SU-DHL-6 (cell line): Measurements from ENCODE around the gene PGLYRP4.

Source experiments
- EZH2phosphoT487 ChIP-seq: fragments of 200-600 bp; sonication (generic), shearing (Covaris generic); conservative IDR thresholded peaks from 2 replicates; pipeline ENCODE4 v1.6.1; 2018; ENCODE audit warnings: mild to moderate bottlenecking, antibody characterized with exemption, low read length, moderate library complexity, mixed read lengths
- TF ChIP-seq, protein P1 (sequence below): fragments of 200-600 bp; sonication (generic); IDR thresholded peaks from one replicate; pipeline ENCODE4 v1.5.1; 2017; ENCODE audit warnings: antibody characterized with exemption, mild to moderate bottlenecking, low read length, moderate library complexity; ENCODE audit not compliant: insufficient read depth, poor library complexity, severe bottlenecking

DNA sequence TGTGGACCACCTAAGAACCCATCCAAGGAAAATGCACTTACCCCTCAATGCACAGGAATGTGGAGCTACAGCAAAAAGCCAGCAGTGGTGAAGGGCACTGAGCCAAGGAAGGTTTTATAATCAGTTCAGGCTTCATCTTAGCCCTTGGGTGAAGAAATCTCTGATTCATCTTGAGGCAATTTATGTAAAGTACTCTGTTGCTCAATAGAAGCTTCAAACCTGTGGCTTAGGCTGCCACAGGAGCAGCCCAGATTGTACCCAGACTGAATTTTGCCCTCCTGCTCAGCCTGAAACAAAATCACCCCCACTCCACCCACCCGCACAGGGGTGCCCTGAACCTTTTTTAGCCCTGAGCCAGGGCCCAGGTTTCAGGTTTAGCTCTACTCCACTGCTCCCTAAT, 26.9 kb upstream of the PGLYRP4 start, which contains the start of gene S100A12:
- TF ChIP-seq, protein P1, sequence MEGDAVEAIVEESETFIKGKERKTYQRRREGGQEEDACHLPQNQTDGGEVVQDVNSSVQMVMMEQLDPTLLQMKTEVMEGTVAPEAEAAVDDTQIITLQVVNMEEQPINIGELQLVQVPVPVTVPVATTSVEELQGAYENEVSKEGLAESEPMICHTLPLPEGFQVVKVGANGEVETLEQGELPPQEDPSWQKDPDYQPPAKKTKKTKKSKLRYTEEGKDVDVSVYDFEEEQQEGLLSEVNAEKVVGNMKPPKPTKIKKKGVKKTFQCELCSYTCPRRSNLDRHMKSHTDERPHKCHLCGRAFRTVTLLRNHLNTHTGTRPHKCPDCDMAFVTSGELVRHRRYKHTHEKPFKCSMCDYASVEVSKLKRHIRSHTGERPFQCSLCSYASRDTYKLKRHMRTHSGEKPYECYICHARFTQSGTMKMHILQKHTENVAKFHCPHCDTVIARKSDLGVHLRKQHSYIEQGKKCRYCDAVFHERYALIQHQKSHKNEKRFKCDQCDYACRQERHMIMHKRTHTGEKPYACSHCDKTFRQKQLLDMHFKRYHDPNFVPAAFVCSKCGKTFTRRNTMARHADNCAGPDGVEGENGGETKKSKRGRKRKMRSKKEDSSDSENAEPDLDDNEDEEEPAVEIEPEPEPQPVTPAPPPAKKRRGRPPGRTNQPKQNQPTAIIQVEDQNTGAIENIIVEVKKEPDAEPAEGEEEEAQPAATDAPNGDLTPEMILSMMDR, result no peak
- no peak for TF ChIP-seq EZH2phosphoT487
